Measurements from ENCODE around the gene GLS. TPM values are rescaled to one million over a fixed set of nuclear protein-coding genes. Genes with fewer than 3 reads are reported as not detected.

Gene GLS
- total and polyA plus RNA-seq, 2 of the 13 experiments (the other 11 are each of a cell fraction or from before 2014, with no cell fraction given): 78.6 to 183 TPM

GRCh38 chr2:190904640-190905261 lies 24.1 kb downstream of the GLS start:
- Histone ChIP-seq H3K4me2 (ENCODE audit: low read depth, low read length) (no peak overlapping the region), H3K36me3 (replicated peaks in 1 of 2; ENCODE audit: control insufficient read depth in 1 of 2, insufficient read depth in 2 of 2, low read length in 2 of 2) (peaks cover 5 to 55% of the 10 kb centered on the region in 2 experiments)

More at GRCh38 chr2:190904640-190905261, 24.1 kb downstream of the GLS start:
- in situ Hi-C loops (cut with HindIII; ENCODE audit: extremely low pct_ligation_motif_present, low pct_unique_long_range_greater_than_20kb) (no loop called here), intact Hi-C loops (cut with micrococcal nuclease; ENCODE audit: unreplicated experiment) (no loop called here)
- ATAC-seq: no peak
- 88% methylated on average over 3 of the region's 3 CpGs for WGBS (ENCODE audit: low lambda C conversion rate)
- Histone ChIP-seq H3K27ac (ENCODE audit: extremely low read length, insufficient read depth, low read length) (no peak overlapping the region), H2AFZ (ENCODE audit: low read length) (no peak overlapping the region), H4K20me1 (ENCODE audit: insufficient read depth, low read length) (no peaks in the 10 kb centered on the region), H3K9ac (ENCODE audit: insufficient read depth, low read depth, low read length) (no peak overlapping the region), H3K79me2 (ENCODE audit: insufficient read depth, low read length) (no peaks in the 10 kb centered on the region), H3K4me3 (replicated peaks in 1 of 3; ENCODE audit: insufficient read depth in 1 of 3, low read depth in 2 of 3, low read length in 3 of 3) (no peak overlapping the region), H3K4me1 (ENCODE audit: insufficient read depth, low read length) (no peaks in the 10 kb centered on the region), H3K27me3 (ENCODE audit: control insufficient read depth in 1 of 2, insufficient read depth in 2 of 2, low read length in 2 of 2) (no peaks in the 10 kb centered on the region), H3K9me3 (ENCODE audit: low read length) (no peaks in the 10 kb centered on the region)
- ChIA-PET CTCF (ENCODE audit: low intra/inter-chr PET ratio, low total read pairs) (no interaction called here), POLR2A (no interaction called here)
- no peak for FAIRE-seq
- BruUV-seq (replicated peaks): no TSS peak
- DNase-seq (ENCODE audit: low spot score): no peak
- TF ChIP-seq ZNF101 (CRISPR knock-in tag; IDR thresholded peaks at IDR 0.05; ENCODE audit: borderline replicate concordance, low read depth) (no peak), ZSCAN20 (CRISPR knock-in tag; IDR thresholded peaks at IDR 0.05; ENCODE audit: borderline replicate concordance) (no peak), ZMYM3 (CRISPR knock-in tag; IDR thresholded peaks at IDR 0.05) (no peak), CBX5 (CRISPR knock-in tag; IDR thresholded peaks at IDR 0.05; ENCODE audit: borderline replicate concordance) (no peak), ZBTB43 (CRISPR knock-in tag; conservative IDR thresholded peaks at IDR 0.05) (no peak), ZNF589 (CRISPR knock-in tag; conservative IDR thresholded peaks at IDR 0.05) (no peak), ISX (CRISPR knock-in tag; conservative IDR thresholded peaks at IDR 0.05) (no peak), PHF8 (CRISPR knock-in tag; IDR thresholded peaks at IDR 0.05) (no peak), ZFAT (CRISPR knock-in tag; conservative IDR thresholded peaks at IDR 0.05) (no peak), CAMTA2 (CRISPR knock-in tag; IDR thresholded peaks at IDR 0.05; ENCODE audit: borderline replicate concordance) (no peak), IRX3 (CRISPR knock-in tag; IDR thresholded peaks at IDR 0.05; ENCODE audit: borderline replicate concordance, low read depth) (no peak), POLR2AphosphoS5 (IDR thresholded peaks at IDR 0.05; ENCODE audit: low read depth, low read length) (no peak), ZNF556 (CRISPR knock-in tag; IDR thresholded peaks at IDR 0.05; ENCODE audit: borderline replicate concordance) (no peak), NFRKB (IDR thresholded peaks at IDR 0.05) (no peak), KAT7 (CRISPR knock-in tag; IDR thresholded peaks at IDR 0.05; ENCODE audit: borderline replicate concordance) (no peak)
- TF ChIP-seq, protein P1, sequence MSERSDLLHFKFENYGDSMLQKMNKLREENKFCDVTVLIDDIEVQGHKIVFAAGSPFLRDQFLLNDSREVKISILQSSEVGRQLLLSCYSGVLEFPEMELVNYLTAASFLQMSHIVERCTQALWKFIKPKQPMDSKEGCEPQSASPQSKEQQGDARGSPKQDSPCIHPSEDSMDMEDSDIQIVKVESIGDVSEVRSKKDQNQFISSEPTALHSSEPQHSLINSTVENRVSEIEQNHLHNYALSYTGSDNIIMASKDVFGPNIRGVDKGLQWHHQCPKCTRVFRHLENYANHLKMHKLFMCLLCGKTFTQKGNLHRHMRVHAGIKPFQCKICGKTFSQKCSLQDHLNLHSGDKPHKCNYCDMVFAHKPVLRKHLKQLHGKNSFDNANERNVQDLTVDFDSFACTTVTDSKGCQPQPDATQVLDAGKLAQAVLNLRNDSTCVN (CRISPR knock-in tag; IDR thresholded peaks at IDR 0.05; ENCODE audit: borderline replicate concordance): no peak
- TF ChIP-seq, protein P2, sequence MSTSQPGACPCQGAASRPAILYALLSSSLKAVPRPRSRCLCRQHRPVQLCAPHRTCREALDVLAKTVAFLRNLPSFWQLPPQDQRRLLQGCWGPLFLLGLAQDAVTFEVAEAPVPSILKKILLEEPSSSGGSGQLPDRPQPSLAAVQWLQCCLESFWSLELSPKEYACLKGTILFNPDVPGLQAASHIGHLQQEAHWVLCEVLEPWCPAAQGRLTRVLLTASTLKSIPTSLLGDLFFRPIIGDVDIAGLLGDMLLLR (CRISPR knock-in tag; IDR thresholded peaks at IDR 0.05): no peak

Measured in HepG2 (cell line).